Activated gamma-delta T cell treated with anti-CD3 and anti-CD28 coated beads, Interleukin-2, amount 50 U/mL, for 16 hours (primary cell): ENCODE results near the gene MYO3B.
"Not testable (repeated sequence)": the region's sequence is repeated elsewhere in the genome, so short reads cannot be mapped to it uniquely, and the experiment has no call there.

Experiments
- DNase-seq: peaks from one replicate; pipeline ENCODE4 v3.0.0-alpha.2; 2020; ENCODE audit warnings: low read depth

Gene MYO3B

DNA sequence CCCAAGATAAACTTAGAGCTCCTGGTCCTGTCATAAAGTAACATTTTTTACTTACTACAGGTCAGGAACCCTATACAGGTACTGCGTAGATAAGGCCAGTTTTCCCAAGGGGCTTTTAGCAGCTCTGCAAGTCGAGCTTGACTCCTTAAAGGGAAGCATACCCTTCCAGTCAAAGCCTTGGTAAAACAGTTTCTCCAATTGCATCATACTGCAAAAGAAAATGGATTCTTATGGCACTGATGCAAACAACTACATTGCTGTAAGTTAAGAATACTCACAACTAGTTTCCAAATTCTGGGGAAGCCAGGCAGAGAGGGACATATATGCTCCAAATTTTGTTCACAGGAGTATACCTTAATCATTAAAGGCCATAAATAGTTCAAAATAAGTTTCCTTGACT, 31.0 kb downstream of the MYO3B start:
- DNase-seq, result no peak

DNA sequence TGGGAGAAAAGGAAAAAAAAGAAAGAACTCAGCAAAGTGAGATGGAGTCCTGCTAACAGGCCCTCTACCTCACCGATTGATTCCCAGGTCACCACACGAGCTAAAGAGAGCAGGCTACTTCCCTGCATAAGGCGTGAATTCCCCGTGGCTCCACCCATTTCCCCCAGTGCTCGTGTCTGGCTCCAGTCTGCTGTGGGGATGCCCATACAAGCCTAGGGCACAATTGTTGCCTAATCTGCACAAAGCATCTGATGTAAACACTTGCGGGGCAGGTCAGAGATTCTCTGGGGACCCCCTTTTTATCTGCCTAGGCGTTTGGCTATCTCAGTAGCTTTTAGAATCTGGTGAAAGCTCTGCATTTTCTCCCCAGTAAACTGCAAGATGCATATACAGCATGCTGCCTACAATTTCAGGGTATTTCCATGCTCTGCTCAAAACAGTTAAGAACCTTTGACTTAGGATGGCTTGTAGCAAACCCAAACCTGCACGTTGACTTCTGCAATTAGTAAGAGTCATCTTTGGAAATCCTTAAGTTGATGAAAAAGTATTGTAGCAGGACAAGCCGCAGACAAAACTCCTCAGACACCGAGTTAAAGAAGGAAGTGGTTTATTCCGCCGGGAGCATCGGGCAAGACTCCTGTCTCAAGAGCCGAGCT, 34.8 kb downstream of the MYO3B start:
- DNase-seq, result no peak

DNA sequence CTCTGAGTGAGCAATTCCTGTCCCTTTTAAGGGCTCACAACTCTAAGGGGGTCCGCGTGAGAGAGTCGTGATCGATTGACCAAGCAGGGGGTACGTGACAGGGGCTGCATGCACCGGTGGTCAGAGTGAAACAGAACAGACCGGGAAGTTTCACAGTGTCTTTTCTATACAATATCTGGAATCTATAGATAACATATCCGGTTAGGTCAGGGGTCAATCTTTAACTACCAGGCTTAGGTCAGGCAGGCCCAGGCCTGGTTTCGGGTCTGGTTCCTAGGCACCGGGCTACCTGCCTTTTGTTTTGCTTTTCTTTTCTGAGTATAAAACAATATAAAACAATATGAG, 35.3 kb downstream of the MYO3B start:
- not testable (repeated sequence) for DNase-seq

DNA sequence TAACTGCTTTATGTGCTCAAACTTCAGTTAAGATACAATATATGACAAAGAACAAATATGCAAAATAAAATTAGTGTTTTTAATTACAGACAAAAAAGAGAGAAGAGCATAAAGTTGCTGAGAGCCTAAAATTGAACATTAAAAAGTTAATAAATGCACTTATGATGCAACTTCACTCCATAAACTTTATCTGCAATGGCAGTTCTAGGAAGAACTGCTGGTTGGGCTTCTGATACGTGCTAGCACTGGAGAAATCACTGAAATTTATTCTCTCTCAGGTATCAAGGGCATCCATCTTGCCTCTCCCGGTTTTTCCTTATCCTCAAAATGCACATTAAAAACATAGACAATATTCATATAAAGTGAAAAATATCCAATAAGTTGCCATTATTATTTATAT, 35.7 kb downstream of the MYO3B start:
- no peak for DNase-seq

DNA sequence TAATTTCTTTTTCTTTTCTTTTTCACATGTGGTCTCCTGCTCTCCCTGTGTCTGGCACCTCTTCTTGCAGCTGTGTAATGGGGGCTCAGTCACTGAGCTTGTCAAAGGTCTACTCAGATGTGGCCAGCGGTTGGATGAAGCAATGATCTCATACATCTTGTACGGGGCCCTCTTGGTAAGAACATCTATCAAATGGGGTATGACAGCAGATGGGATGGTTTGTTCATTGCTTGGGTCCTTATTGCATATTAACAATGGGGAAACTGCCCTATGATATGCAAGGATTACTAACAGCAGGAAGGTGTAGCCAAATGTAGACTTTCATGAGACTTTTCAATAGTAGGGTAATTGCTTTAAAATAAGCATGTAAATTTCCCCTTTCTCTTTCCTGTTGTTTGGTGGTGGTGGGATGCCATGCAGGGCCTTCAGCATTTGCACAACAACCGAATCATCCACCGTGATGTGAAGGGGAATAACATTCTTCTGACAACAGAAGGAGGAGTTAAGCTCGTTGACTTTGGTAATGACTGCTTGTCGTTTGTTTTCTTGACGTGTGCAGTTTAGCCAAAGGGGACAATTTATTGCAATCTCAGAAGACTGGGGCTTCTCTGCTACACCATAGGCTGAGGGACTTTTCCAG, 36.5 kb downstream of the MYO3B start:
- no peak for DNase-seq

DNA sequence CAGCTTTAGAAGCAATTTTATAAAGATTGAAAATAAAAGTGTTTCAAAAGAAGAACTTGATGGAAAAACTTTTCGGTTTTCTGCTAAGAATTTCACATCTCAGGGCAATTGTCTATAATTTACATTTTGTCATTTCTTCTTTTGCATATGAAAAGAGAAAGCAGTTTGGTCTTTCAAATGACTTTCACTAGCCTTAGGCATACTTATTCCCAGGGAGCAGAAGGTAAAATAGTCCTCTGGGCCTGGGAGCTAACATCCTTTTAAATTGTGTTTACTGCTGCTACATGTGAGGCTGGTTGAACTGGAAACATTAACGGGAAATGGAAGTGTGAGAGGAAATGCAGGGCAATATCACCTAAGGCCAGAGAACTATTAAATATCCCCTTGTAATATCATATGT, 37.1 kb downstream of the MYO3B start:
- DNase-seq, result no peak

DNA sequence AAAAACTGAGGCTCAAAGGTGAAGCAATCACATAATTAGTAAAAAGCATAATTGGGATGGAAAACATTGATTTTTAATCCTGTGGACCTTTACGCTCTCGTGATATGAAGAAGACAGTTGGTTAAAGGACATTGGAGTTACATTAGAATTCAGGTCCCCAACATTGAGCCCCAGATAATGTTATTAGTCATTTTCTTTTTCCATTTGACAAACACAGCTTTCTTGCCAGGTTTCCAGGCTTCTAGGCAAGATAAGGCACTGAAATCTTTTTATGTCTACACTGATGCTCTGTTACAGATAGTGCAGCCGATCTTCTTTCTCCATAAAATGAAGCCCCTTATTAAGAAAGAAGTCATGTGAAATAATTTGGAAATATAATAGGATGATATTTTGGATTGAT, 38.5 kb downstream of the MYO3B start:
- DNase-seq, result no peak

DNA sequence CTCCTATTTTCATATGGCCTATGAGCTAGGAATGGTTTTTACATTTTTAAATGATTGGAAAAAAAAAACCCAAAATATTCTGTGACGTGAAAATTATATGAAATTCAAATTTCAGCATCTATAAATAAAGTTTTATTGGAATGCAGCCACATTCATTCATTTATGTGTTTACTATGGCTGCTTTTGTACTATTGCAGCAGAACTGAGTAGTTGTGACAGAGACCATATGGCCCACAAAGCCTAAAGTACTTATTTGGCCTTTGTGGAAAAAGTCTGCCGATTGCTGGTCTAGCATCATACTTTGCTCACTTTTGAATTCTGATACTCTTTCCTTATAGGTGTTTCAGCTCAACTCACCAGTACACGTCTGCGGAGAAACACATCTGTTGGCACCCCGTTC, 39.0 kb downstream of the MYO3B start:
- no peak for DNase-seq

DNA sequence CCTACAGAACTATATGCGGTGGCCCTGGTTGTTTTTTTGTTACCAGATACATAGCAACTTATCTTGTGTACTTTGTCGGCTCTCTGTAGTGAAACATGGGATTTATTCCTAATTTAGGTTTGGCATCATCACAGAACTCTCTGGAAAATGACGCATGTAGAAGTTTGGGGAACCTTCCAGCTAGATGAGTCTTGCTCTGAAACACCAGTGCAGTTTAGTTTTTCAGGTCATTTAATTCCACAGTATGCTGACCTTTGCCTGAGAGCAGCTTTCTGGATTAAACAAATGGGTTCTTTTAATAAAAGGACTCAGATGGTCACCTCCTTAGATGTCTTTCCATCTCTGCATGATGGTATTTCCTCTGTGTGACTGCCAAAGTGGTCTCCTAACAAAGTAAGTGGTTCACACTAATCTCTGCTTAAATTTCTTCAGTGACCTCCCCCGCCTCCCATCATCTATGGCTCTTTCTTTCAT, 39.9 kb downstream of the MYO3B start:
- DNase-seq, result no peak

DNA sequence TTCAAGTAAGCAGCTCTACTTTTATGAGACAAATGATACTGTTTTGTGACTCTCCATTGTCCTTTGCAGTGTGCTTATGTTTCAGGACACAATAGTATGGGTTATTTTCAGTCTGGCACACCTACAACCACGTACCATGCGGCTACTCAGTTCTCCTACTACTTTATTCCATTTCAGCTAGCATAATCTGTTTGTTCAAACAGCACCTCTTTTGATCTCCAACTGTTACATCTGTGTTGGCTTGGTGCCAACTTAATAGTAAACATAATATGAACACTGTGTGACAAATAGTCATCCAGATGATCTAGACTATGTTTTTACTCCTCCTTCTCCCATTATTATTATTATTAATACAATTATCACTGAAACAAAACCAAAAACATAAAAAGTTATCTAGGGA, 40.5 kb downstream of the MYO3B start:
- DNase-seq, result no peak

DNA sequence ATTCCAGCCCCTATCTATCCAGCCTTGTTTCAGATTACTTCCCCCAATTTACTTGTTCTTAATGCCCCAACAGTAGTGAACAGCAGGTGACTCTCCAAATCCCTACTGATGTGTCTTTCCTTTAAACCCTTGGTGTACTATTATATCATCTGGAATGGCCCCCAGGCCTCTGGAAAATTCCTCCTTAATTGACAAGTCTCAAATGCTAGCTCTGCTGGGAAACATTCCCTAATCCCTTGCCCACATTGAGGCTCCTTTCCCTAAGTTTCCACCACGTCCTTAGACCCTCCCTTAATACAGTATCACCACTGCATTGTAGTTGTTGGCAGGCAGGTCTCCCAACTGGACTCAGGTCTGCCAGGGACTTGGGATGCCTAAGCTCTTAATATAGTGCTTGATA, 41.0 kb downstream of the MYO3B start:
- DNase-seq, result no peak

DNA sequence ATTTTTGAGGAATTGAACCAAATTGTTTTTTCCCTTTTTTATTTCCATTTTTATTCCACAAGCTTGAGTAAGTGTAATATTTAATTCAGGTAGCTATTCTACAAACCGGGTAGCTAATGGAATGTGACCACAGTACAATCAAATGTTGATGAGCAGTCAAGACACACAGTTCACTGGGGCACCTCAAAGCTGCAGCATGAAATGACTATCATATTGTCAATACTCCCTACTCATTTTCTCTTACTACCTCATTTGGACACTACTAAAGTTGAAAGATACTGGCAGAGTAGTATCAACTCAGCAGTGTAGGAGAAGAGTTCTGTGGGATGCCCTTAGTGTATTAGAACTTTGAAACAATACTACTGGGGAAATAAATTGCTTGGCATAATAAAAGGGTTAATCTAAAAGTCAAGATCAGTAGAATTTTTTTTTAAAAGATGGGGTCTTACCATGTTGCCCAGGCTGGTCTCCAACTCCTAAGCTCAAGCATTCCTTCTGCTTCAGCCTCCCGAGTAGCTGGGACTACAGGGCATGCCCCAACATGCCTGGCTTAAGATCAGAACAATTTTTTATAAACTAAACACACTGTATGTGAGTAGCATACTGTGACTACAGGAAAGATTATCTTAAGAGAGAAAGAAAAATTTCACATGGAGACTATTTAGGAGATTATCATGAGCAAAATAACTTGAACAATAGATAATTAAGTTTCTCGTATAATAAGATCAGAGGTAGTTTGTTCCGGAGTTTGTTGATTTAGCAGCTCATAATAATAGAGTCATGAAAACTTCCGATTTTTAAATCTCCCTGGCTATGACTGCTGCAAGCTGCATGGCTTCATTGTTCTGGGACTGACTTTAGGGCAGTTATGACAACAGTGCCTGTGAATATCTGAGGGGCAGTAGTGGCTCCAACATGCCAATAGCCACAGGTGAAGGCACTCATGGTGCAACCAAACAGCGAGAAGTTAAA, 43.7 kb downstream of the MYO3B start:
- DNase-seq, result no peak

DNA sequence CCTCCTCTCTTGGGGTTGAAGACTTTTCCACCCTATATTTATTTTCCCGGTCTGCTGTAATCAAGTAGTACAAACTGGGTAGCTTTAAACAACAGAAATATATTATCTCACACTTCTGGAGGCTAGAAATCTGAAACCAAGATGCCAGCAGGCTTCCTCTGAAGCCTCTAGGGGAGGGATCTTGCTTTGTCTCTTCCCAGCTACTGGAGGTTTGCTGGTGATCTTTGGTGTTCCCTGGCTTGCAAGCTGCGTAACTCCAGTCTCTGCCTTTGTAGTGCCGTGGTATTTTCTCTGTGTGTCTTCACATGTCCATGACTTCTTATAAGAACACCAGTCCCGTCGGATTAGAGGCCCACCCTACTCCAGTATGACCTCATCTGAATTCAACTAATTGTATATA, 44.4 kb downstream of the MYO3B start:
- DNase-seq, result no peak

DNA sequence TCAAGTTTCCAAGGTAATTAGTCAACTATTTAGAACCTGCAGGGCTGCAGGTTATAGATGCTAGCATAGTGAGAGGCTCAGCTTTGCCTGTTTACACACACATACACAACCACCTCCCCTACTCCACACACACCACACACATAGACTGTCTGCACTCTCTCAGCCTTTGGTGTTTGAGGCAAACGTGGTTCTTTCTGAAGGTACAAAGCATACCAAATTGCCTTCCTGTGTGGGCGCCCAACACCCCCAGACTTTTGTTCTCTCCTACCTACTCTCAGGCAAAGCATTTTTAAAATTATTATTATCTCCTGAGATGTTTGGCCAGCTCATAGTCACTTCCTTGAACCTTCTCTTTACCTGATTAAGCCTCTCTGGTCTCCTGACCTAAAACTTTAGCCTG, 44.9 kb downstream of the MYO3B start:
- no peak for DNase-seq

DNA sequence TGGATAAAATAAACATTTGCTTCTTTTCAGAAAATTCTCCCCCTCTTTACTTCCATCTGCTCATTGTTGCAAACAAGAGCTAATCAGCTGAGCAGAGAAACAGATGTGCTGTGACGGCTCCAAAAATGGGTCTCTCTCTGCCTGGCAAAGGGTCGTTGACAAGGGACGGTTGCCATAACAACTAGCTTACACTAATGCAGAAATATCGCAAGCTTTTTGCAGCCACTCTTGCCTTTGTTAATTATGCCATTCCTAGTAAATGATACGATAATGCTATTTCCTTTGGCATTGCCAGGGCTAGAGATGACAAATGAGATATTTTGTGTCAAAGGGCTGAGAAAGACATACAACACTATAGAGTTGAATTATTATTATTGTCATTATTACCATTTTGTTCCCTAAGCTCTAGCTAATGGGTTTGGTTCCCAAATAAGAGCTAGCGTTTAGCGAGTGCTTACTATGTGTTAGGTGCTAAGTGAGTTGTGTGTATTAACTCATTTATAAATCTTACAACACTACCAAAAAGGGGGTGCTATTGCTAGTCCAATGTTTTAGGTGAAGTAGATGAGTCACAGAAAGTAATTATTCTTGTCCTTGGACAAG, 46.8 kb downstream of the MYO3B start:
- DNase-seq, result no peak

DNA sequence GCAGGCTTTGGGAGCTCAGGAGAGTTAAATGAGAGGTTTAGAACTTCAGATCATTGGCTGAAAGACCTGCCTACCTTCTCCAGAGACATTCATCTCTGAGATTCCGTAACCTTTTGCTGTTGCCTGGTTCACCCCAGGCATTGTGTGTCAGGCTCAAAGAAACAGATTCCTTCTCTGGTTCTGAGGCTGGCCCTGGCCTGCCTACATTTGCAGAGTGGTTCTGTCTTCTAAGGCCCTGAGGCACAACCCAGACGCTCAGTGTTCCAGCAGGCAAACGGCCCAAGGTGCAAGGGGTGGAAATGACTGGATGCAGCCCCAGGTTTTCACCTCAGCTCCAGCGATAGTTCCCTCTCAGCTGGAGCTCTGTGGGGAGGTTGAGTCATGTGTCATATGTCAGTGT, 48.3 kb downstream of the MYO3B start:
- DNase-seq, result no peak

DNA sequence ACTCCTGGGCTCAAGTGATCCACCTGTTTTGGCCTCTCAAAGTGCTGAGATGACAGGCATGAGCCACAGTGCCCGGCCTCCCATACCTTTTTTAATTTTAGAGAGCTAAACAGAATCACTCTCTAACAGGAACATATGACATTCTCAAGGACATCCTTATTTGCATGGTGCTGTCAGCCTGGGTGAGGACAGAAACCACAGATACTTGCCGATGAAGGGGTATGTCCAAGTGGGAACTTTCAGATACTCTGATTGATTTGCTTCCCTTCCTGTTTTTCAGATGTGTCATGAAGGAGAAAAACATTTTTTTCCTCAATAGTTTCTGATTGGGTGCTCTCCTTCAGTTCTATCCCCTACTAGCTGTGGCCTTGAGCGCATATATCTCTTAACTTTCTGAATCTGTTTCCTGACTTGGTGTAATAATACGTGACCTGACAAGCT, 49.6 kb downstream of the MYO3B start:
- no peak for DNase-seq

DNA sequence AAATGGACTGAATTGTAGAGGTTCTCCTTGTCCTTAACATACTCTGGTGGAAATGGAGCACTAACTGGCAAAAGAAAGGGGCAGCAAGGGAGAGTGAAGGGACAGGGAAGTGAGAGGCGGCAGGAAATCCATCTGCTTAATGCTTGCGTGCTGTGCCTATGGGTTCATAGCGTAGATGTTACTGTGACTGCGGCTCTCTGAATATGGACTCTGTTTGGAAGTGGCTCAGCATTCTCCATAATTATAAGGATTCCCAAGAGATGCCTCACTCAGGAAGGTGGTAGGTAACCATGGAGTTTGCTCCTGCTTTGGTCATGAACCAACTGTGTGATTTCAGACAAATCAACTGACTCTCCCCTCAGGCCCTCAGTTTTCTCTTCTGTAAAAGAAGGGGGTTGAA, 50.0 kb downstream of the MYO3B start:
- no peak for DNase-seq

DNA sequence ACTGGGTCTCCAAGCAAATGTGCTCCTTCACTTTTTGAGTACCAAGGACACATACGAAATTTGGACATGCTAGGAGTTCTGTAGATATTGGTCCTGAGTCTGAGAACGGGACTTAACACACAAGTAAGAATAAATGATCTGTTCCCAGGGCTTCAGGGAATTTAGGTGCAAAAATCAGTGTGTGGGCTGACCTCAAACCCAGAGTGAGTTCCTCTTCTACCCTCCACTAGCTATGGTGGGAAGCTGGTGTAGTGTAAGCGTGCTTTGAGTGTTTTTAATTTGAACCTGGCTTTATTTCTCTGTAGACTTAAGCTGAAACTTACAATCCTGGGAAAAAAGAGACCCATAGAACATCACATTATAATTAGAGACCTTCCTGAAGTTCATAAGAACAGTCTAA, 50.5 kb downstream of the MYO3B start:
- no peak for DNase-seq

DNA sequence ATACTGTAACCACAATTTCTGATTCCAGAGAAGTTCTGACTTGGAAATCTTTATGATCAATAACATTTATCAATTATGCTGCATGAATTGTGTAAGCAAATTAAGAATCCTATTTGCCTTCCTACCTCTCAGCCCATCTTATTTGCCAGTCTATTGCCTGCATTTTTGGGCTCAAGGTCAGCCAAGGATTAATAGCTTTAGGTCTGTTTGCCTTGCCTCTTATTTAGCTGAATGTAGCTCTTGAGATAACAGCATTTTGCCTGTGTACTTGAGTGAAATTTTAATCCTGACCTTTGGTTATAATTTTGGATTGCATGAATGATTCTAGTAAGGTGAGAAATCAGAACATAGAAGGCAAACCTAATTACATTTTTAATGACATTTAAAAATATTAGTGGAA, 51.2 kb downstream of the MYO3B start:
- no peak for DNase-seq

DNA sequence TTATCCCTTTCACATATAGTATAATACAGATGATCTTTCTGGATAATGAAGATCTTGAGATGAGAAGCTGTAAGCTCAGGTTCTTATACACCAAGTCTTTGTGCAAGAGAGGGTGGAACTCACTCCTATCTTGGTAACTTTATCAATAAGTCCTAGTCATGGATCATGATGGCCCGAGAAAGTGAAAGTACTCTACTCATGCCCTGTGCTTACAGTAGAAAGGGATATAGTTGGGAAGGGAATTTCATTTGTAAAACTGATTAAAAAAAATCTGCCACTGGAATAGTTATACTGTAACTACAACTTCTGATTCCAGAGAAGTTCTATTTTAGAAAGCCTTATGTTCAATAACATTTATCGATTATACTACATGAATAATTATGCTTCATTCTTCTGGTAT, 51.8 kb downstream of the MYO3B start:
- no peak for DNase-seq

DNA sequence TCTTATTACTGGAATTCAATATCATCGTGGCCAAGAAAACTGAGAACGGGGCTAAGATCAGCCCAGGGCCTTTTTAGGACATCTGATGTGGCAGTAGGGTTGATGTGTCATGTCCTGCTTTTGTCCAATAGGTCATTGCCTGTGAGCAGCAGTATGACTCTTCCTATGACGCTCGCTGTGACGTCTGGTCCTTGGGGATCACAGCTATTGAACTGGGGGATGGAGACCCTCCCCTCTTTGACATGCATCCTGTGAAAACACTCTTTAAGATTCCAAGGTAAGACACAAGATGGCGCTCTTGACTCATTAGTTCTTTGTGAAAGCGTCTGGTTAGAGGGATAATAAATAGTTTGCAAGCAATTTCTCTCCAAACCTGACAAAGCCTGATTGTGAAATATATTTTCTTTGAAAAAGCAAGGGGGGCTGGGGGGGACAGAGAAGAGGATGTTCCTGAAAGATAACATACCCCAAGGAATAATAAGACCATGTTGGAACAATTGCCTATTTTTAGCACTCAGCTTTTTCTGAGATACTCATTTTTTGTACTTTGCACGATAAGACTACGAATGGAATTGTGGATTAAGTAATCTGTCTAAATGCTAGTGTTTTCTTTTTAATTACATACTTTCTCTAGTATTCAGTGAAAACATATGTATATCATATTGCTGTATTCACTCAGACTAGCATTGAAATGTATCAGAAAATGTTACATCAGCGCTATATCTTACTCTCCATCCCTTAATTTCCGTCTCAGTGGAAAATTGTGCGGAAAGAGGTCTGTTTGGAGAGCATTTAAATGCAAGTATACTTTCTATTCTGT, 58.1 kb downstream of the MYO3B start:
- no peak for DNase-seq
